PC-9 (cell line): ENCODE measurements around the gene TTLL3. TPM values are rescaled to one million over a fixed set of nuclear protein-coding genes. Genes with fewer than 3 reads are reported as not detected.

ENCODE experiments used
- BruUV-seq: library from RNA; stranded (reverse); fragments of 400-500 nt; replicated peaks from 2 replicates; lab custom pipeline; 2021; lab: Mats Ljungman, UMichigan
- CTCF ChIA-PET: fragments of 300-600 bp; sonication (Branson Sonifier 250); formaldehyde crosslinking; loops from one replicate; lab custom pipeline; 2022; ENCODE audit warnings: antibody characterized with exemption; lab: Charles Lee
- POLR2A ChIA-PET: fragments of 300-600 bp; sonication (Branson Sonifier 250); formaldehyde crosslinking; loops from one replicate; lab custom pipeline; 2022; ENCODE audit warnings: antibody characterized with exemption; ENCODE audit not compliant: unreplicated experiment; lab: Charles Lee
- DNase-seq, 2 experiments: peaks; one replicate each; pipeline versions ENCODE4 v3.0.0 to v3.0.0-alpha.2; 2015 to 2022; ENCODE audit warnings: mixed read lengths in 1 of 2
- H2AFZ ChIP-seq: fragments of 200-600 bp; sonication (generic); 2 replicates; pipeline ENCODE4 v1.8.1; 2017; ENCODE audit warnings: antibody characterized with exemption
- H3F3A ChIP-seq: fragments of 200-600 bp; sonication (generic); 2 replicates; pipeline ENCODE4 v1.8.1; 2017; ENCODE audit warnings: antibody characterized with exemption, mild to moderate bottlenecking, low read depth; ENCODE audit not compliant: insufficient read depth
- H3K27ac ChIP-seq: fragments of 200-600 bp; sonication (generic); 2 replicates; pipeline ENCODE4 v1.6.1; 2016; ENCODE audit warnings: mixed run types
- H3K27me3 ChIP-seq: fragments of 200-600 bp; sonication (generic); 2 replicates; pipeline ENCODE4 v1.6.1; 2016; ENCODE audit warnings: low read depth, mixed run types; ENCODE audit not compliant: insufficient read depth
- H3K36me3 ChIP-seq: fragments of 200-600 bp; sonication (generic); 2 replicates; pipeline ENCODE4 v1.6.1; 2016; ENCODE audit warnings: low read depth, mixed run types
- H3K4me1 ChIP-seq: fragments of 200-600 bp; sonication (generic); replicated peaks from 2 replicates; pipeline ENCODE4 v1.6.1; 2016; ENCODE audit warnings: mixed run types; ENCODE audit not compliant: insufficient read depth
- H3K4me2 ChIP-seq: fragments of 200-600 bp; sonication (generic); 2 replicates; pipeline ENCODE4 v1.6.1; 2017; ENCODE audit warnings: mixed run types
- H3K4me3 ChIP-seq: fragments of 200-600 bp; sonication (generic); 2 replicates; pipeline ENCODE4 v1.6.1; 2016; ENCODE audit warnings: mixed run types
- H3K79me2 ChIP-seq: fragments of 200-600 bp; sonication (generic); 2 replicates; pipeline ENCODE4 v1.6.1; 2017; ENCODE audit warnings: low read depth, mixed run types
- H3K9me2 ChIP-seq: fragments of 200-600 bp; sonication (generic); 2 replicates; pipeline ENCODE4 v1.8.1; 2017; ENCODE audit warnings: mild to moderate bottlenecking; ENCODE audit not compliant: insufficient read depth
- H3K9me3 ChIP-seq: fragments of 200-600 bp; sonication (generic); 2 replicates; pipeline ENCODE4 v1.8.1; 2016; ENCODE audit warnings: low read depth; ENCODE audit not compliant: insufficient read depth
- H4K20me1 ChIP-seq: fragments of 200-600 bp; sonication (generic); 2 replicates; pipeline ENCODE4 v1.8.1; 2017; ENCODE audit not compliant: insufficient read depth
- CTCF ChIP-seq: fragments of 200-600 bp; sonication (generic); conservative IDR thresholded peaks from 2 replicates; pipeline ENCODE4 v1.6.1; 2017; ENCODE audit warnings: mixed run types, antibody characterized with exemption, mild to moderate bottlenecking, moderate library complexity
- EZH2 ChIP-seq: fragments of 200-600 bp; sonication (generic); IDR thresholded peaks from 2 replicates; pipeline ENCODE4 v1.8.0; 2017; ENCODE audit warnings: antibody characterized with exemption, low read depth
- intact Hi-C: fragments of 100-400 bp; cut with micrococcal nuclease; formaldehyde crosslinking; loops from one replicate; pipeline ENCODE4 v1.10.0; 2022; ENCODE audit not compliant: unreplicated experiment
- total RNA-seq: library from RNA; stranded (reverse); gene quantifications from 2 replicates; pipeline ENCODE4 v1.2.3, GENCODE V29; 2021

TTLL3 gene
- total RNA-seq, 1 experiment from 2014 or later: 21.7 TPM

- intact Hi-C loops: no loop called here
- no peaks in the 10 kb centered on the region for H3K79me2 ChIP-seq
- no peak for DNase-seq
- H4K20me1 ChIP-seq: no peaks in the 10 kb centered on the region; the same call in 1 of the 2 replicates
- H3K36me3 ChIP-seq: no peaks in the 10 kb centered on the region
- no peak overlapping the region for H3K4me2 ChIP-seq
- no peaks in the 10 kb centered on the region for H3K27me3 ChIP-seq
- POLR2A ChIA-PET: no interaction called here
- no peak for TF ChIP-seq CTCF
- no peak for TF ChIP-seq EZH2
- CTCF ChIA-PET: no interaction called here
- H3K9me2 ChIP-seq: no peaks in the 10 kb centered on the region
- H2AFZ ChIP-seq: no peak overlapping the region
- no peak overlapping the region for H3K4me3 ChIP-seq
- no peak overlapping the region for H3K27ac ChIP-seq
- H3F3A ChIP-seq: 0 out of 2 replicates have a peak, but pooled peaks cover 3% of the 10 kb centered on the region
- BruUV-seq: no TSS peak
- no peaks in the 10 kb centered on the region for H3K4me1 ChIP-seq
- no peaks in the 10 kb centered on the region for H3K9me3 ChIP-seq
Observed at GRCh38 chr3:9779075-9779593, 30.9 kb upstream of the TTLL3 start.

GRCh38 chr3:9779721-9780457, 30.2 kb upstream of the TTLL3 start:
- BruUV-seq: no TSS peak
- H3K4me2 ChIP-seq: no peak overlapping the region
- no peaks in the 10 kb centered on the region for H3K27me3 ChIP-seq
- TF ChIP-seq EZH2 (no peak), CTCF (no peak)
- H4K20me1 ChIP-seq: no peaks in the 10 kb centered on the region; the same call in 1 of the 2 replicates
- CTCF ChIA-PET: no interaction called here
- no peaks in the 10 kb centered on the region for H3K9me3 ChIP-seq
- intact Hi-C loops: no loop called here
- H3K9me2 ChIP-seq: no peaks in the 10 kb centered on the region
- no peaks in the 10 kb centered on the region for H3K79me2 ChIP-seq
- no peak overlapping the region for H2AFZ ChIP-seq
- H3F3A ChIP-seq: 0 out of 2 replicates have a peak, but pooled peaks cover 3% of the 10 kb centered on the region
- H3K4me1 ChIP-seq: no peaks in the 10 kb centered on the region
- no peaks in the 10 kb centered on the region for H3K36me3 ChIP-seq
- no peak for DNase-seq
- H3K4me3 ChIP-seq: no peak overlapping the region
- POLR2A ChIA-PET: interaction anchor here (0.7 kb wide), 1 partner anchor 24 kb away, joined by 4 read pairs; no protein-coding TSS in a partner anchor
- no peak overlapping the region for H3K27ac ChIP-seq

- no peak overlapping the region for H3K27ac ChIP-seq
- TF ChIP-seq EZH2 (no peak), CTCF (no peak)
- intact Hi-C loops: no loop called here
- no TSS peak for BruUV-seq
- H4K20me1 ChIP-seq: no peaks in the 10 kb centered on the region; the same call in 1 of the 2 replicates
- no peaks in the 10 kb centered on the region for H3K36me3 ChIP-seq
- no peaks in the 10 kb centered on the region for H3K79me2 ChIP-seq
- ChIA-PET POLR2A (interaction anchor here (0.7 kb wide), 1 partner anchor 24 kb away, joined by 4 read pairs; no protein-coding TSS in a partner anchor), CTCF (no interaction called here)
- no peak for DNase-seq
- H3K9me2 ChIP-seq: no peaks in the 10 kb centered on the region
- no peak overlapping the region for H3K4me3 ChIP-seq
- 0 out of 2 replicates have a peak, but pooled peaks cover 3% of the 10 kb centered on the region for H3F3A ChIP-seq
- no peaks in the 10 kb centered on the region for H3K27me3 ChIP-seq
- H3K4me1 ChIP-seq: no peaks in the 10 kb centered on the region
- no peak overlapping the region for H3K4me2 ChIP-seq
- no peak overlapping the region for H2AFZ ChIP-seq
- no peaks in the 10 kb centered on the region for H3K9me3 ChIP-seq
Observed at GRCh38 chr3:9780458-9780812, 29.6 kb upstream of the TTLL3 start.
